NCI-H226 (cell line): Measurements from ENCODE around the gene KLF13.
"Not testable (repeated sequence)": the region's sequence is repeated elsewhere in the genome, so short reads cannot be mapped to it uniquely, and the experiment has no call there.

ENCODE experiments used
- DNase-seq: peaks from one replicate; pipeline ENCODE4 v3.0.0-alpha.2; 2015

KLF13 gene

DNA sequence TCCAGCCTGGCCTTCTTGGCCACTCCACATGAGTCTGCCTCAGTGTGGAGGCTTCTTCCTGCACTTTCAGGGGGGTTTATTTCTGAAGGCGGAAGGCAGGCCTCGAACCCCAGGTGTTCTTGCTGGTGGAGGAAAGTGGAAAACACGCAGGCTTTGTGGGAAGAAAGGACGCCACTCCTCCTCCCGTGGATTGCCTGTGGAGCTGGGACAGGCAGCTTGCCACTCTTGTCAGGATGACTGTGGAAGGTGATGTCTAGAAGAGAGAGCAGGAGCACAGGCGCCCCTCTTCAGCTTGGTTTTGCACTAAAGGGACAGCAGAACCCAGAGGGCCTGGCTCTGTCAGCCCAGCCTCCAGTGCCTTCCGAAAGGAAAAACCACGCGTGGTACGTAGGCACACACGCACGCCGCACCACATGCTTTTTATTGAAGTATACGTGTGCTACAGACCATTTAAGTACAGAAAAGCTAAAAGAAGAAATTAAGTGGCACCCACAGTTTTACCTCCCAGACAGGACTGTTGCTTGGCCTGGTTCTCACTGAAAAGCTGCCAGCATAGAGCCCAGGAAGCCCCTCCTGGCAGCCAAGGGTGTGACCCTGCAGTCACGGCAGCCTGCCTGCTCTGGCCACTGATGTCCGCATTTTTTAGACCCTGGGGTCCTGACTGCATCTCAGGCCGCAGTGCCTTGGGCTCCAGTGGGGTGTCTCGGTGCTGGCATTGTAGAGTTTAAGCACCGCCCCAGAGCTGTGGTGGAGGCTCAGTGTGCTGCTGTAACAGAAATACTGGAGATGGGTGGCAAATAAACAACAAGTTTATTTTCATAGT is 21.6 kb downstream of the KLF13 start:
- DNase-seq: no peak

DNA sequence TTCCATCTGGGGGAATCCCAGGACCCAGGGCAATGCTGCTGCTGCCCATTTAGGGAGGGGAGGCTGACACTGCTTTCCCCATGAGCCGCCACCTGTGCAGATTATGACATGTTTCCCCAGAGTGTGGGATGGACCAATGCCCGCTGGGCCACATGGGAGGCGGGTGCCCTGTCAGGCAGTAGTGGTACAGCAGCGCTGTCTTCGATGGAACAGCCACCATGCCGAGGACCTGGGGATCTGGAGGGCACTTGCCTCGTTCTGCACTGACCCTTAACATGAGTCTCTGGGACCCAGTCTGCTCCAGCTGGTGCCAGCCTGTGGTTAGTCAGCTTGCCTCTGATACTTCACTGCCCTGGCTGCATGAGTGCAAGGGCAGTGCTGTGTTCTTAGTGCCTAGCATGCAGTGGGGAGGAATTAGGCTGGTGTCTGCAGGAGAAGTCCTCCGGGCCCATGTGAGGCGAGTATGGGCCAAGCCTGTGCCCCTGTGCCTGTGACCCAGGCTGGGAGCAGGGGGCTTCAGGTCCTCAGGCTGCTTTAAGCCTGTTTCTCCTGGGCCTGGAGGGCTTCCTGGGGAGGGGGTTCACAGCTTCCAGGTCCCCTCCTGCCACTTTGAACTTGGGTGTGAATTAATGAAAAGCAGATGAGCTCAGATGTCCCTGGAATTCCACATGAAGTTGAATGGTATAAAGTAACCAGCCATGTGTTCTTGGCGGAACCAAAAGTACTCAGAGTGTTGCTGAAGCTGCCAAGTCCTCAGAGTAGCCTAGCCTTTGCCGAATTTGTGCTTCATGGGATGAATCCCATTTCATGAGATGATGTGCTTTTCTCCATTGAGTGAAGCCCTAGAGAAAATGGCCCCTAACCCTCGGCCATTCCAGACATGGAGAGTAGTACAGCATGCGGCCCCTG is 22.9 kb downstream of the KLF13 start:
- DNase-seq: no peak

DNA sequence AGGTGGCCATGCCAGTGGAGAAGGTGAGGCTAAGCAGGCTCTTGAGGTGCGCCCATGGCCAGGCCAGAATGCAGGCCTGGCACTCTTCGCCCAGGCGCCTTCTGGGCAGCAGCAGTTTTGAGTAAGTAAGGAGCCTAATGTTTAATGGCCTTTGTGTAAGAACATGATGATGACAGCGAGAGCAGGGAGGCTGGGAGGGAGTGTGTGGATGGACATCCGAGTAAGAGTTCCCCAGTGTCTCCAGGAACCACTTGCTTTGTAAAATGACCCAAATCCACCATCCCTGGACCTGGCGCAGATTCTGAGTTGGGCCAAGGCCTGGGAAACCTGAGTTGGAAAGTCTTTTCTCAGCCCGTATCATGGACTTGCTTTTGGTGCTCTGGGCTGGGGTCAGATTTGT is 24.1 kb downstream of the KLF13 start:
- no peak for DNase-seq

DNA sequence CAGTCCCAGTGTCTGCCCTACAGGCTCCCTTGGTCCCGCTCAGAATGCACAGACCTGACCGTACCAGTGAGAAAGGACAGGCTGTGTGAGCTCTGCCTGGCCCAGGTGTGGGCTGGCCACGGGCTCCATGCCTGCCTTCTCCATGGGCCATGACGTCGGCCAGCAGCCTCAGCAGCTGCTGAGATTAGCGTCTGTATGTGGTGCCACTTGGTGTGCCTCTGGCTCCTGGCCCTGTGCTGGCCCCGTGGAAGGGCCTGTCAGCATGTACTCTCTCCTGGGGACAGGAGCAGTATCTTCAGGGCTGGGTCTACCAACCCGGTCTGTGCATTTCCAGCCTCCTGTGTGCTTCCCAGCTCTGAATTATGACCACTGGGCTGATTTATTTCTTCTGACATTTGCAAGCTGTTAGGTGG is 25.7 kb downstream of the KLF13 start:
- no peak for DNase-seq

DNA sequence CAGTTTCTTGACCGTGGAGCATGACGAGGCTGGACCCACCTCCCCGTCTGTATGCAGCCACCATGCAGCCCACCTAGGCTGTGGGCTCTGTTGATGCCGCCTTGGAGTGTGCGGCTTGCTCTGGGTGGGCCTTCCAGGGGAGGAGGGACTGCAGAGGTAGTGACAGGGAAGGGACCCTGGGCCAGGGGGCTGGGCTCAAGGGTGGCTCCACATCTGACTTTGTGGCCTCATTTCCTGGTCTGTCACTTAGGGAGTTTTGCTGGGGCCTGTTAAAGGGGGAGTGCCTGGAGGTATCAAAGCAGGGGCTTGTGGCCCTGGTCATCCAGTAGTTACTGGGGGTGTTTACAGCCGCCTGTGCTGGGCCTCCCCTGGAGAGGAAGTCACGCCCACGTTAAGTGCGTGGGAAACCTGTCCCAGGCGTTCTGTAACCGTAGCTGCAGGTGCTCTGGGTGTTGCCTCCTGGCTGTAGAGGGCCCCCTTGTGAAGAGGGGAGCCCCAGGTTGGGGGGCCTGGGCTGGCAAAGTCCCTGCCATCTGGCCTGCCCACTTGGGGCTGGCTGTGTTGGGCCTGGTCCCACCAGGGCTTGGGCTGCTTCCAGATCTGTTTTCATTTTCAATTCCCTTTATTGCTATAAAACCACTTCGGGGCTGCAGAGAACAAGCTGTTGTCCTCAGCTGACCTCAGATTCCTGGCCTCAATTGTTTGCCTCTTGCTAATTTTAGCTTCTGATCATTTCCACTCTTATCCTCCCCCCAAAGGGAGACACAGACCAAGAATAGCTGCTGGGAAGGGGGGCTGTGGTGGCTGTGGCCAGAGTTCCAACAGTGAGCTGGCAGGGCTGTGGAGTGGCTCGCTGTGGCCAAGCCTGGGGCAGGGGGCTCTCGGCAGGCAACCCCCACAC is 26.5 kb downstream of the KLF13 start:
- no peak for DNase-seq

DNA sequence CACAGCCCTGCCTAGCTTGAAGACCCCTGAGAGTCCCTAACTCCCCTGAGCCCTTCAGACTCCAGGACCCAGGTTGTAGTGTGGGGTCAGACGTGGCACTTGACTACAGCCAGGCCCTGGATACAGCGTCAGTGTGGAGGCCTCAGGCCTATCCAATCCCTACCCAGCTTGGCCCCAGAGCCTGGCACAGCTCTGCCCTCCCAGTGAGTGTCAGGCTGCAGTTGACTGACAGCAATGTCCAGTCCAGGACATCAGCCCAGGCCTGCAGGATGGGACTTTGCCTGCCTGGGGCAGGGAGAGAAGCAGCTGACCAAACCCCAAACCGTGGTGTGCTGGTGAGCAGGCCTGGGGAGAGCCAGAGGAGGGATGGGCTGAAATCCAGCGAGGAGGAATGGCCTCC is 27.3 kb downstream of the KLF13 start:
- no peak for DNase-seq

DNA sequence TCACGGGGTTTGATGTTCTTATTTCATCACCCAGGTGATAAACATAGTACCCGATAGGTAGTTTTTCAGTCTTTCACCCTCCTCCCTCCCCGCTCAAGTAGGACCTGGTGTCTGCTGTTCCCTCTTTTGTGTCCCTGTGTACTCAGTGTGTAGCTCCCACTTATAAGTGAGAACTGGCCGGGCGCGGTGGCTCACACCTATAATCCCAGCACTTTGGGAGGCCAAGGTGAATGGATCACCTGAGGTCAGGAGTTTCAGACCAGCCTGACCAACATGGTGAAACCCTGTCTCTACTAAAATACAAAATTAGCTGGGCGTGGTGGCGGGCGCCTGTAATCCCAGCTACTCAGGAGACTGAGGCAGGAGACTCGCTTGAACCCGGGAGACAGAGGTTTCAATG is 29.5 kb downstream of the KLF13 start:
- not testable (repeated sequence) for DNase-seq

DNA sequence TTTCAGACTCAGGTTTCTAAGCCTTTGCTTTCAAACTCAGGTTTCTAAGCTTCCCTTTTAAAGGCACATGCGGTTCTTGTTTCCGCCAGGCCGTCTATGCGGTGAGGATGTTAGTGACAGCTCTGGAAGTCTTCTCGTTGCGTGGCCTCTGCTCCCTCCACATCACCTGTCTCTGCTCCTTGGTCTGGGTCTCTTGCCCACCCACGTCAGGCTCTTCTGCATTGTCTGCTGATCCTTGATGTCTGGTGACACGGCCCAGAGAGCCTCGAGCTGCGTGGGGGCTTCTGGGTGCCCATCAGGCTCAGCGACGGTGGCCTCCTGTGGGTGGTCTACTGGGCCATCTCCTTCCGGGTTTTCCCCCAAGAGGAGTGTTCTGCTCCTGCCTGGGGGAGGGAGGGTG is 30.5 kb downstream of the KLF13 start:
- no peak for DNase-seq

DNA sequence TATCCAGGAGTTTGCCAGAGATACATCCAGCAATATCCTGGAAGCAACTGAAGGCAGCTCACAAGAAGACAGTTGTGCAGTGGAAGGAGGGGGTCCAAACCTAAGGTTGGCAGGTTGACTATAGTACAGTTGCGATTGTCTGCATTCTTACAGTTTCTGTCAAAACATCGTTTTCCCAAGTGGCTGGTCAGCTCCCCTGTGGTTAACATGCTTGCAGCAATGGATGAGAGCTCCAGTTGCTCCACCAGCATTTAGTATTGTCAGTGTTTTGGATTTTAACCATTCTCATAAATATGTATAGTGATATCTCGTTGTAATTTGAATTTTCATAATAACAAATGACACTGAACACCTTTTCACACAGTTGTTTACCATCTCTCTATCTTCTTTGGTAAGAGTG is 31.5 kb downstream of the KLF13 start:
- no peak for DNase-seq

DNA sequence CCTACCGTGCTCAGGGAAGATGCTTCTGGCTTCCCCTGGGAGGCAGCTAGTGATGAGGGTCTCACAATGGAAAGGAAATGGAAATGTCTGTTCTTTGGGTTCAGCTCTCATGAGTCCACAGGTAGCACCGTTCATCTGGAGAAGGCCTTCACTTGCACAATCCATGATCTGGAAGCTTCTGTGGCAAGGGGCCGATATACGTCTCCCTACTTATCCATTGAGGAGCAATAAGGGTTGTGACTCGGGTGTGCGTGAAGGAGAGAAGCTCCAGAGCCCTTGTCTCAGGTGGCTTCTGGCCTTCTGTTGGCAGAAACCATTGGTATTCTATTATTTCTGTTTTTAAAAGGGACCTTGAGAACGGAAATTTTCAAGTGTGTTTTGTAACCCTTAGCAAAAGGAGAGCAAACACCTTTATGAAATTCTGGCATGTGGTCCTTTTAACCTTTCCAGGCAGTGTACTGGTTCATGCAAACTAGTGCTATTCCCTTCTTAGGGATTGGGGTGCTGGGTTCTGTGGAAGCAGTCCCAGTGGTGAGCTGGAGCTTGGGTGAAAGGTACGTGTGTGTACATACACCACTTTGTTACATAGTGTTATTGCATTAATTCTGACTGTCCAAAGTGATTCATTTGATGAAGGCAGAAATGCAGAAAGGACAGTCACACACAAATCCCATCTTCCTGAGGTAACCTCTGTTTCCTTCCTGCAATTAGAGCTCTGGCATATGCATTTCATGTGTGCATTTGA is 32.5 kb downstream of the KLF13 start:
- no peak for DNase-seq

DNA sequence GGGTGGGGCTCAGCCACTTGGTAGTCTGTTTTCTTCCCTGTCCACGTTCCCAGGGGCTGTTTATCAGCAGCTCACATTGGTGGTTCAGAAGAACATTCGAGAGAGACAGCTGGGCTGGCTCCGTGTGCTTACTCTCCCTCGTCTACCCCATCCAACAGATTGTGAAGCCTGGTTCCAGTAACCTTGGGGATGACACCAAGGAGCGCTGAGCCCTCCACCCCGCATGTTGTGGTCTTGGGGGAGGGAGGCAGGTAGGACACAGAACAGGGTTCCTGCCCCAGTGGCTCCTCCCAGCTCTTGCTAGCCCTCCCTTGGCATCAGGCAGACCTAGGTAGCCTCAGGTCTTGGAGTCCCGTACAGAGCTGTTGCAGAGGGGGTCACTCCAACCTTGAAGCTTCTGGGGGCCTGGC is 33.1 kb downstream of the KLF13 start:
- DNase-seq: no peak

DNA sequence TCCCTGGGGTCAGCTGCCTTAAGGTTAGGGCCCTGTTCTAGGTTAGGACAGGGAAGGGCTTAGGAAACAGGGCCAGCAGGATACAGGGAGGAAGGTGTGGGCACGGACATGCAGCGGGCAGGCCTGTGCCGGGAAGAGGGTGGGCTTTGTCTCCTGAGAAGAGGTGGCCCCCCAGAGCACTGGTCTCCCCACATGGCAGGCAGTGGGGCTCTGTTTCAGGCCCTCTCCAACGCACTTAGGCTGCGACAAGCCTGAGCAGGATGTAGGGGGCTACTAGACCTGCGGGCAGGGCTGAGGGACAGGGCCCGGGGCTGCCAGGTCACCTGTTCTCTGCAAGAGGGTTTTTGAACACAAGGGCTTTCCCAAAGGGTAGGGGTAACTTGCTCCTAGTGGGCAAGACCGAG is 33.5 kb downstream of the KLF13 start:
- DNase-seq: no peak

DNA sequence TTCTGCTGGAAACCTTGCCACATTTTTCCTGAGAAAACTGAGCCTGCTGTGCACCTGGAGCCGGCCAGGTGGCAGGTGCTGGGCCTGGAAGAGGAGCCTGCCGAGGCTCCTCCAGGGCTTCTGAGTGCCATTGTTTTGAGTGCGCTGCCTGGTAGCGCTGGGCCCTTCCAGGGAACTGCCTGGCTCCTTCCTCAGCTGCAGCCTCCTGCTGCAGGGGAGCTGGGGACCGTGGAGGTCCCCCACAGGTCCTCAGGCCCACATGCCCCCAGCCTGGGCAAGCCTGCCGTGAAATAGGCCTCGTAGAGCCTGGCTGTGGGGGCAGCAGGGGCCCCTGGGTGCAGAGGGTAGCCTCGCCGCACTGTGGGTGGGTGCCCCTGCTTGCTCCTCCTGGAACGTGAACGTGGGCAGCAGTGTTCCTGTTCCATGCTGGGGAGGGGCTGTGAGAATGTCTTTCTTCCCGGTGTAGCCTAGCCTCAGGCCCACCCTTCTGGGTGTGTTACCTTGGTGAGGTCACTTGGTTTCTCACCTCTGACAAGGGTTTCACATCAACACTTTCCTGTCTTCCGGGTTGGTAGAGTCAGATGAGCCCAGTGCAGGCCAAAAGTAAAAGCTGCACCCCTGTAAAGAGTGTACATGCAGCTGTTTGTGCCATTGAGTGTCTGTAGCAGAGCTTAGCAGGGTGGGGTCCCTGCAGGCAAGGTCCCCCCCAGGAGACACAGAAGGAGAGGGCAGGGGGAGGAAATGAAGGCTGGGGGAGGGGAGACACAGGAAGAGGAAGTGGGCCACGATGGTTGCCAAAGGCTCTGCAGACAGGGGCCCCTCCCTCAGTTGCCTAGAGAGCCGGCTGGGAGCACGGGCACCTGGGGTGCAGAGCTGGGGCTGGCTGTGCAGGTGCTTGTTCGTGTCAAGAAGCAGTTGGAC is 34.5 kb downstream of the KLF13 start:
- no peak for DNase-seq

DNA sequence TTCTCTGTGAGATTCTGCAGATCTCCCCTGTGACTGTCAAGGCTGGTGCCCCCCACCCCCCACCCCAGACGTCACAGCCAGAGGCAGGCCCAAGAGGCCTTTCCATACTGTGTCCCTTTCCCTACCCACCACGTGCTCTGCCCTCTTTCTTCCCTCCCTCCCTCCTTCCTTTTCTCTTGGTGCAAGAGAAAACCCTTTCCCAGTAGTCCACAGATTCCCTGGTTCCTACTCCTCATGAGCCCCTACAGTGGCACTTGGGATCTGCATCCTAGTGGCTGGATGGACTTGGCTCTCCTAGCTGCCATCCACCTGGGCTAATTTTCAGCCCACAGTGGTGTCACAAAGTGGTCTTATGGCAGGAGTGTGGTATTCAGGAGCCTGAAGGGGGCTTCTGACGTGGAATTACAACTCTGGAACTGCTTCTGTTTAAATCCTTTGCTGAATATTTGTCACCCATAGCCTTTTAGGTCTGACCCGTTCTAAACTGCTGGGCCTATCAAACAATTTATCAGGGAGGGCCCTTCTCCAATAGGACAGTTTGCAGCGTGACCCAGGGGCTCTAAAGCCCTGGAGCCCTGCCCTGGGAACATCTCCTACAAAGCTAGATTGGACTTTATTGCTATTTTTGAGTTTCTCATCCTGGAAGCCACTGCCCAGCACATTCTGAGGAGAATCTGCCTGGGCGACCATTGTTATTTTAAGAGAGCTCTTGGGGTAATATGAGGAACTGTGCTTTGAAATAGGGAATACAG is 35.3 kb downstream of the KLF13 start:
- no peak for DNase-seq

DNA sequence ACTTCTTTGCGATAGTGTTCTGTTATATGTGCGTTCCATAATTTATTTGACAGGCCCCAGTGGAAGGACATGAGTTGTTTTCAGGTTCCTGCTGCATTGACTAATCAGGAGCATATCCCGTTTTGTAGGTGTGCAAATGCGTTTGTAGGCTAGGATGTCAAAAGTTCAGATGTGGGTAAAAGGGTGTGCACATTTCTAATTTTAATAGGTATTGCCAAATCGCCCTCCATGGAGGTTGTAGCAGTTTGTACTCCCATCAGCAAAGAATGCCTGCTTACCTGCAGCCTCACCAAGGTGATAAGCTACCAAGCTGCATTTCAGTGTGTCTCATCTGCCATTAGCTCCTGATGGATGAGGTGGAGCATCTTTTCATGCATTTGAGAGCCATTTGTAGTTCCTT is 36.3 kb downstream of the KLF13 start:
- DNase-seq: no peak

DNA sequence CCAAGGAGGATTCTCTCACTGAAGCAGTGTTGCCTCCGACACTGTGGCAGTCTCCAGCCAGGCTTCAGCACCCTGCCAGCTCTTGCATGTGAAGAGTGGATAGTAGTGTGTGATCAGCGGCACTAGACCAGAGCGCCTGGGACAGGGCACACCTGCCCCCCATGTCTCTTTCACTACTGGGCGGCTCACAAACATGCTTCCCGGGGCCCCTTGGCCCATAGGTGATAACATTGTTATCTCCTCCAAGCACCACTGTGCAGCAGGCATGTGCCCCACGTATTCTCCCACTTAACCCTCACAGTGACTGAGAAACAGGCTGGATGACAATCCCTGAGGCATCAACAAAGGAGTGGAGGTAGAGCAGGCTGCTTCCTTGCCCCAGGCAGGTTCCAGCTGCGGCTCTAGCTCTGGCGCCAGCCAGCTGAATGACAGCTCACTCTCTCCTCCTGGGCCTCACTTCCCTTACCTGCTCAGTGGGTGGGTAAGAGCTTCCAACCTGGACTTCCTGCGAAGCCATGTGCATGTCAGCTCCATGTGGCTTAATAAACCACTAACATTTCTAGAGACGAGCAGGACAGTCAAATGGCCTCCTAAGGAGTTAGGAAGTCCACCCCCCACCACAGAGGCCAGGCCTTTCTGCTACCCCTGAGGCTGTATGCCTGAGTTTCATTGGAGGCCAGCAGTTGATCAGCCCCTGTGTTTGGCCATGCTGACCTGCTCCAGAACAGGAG is 37.8 kb downstream of the KLF13 start:
- DNase-seq: no peak

DNA sequence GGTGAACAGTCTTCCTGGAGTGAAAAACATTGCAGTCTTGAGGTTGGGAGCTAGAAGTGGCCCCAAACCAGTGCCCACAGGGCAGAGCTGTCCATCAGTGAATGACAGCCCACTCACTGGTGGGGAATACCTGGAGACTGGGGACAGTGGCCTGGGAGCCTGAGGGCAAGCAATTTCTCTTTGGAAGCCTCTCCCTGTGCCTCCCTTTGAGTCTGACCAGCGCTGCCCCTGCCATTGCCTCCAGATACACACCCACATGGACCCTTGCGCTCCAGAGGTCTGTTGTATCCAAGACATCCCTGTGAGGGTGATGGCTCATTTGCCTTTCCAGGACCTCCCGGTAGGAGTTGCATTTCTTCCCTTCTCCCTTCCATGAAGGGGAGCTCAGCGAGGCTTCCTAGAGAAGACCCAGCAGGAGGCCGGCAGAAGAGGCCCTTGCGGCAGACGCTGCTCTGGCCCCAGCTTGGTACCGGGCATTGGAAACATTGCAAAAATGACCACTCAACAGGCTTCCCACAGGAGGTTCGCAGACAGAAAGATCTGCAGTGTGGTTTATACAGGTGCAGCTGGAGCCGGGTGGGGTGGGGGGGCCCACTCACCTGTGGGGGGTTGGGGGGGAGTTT is 38.5 kb downstream of the KLF13 start:
- DNase-seq: no peak

DNA sequence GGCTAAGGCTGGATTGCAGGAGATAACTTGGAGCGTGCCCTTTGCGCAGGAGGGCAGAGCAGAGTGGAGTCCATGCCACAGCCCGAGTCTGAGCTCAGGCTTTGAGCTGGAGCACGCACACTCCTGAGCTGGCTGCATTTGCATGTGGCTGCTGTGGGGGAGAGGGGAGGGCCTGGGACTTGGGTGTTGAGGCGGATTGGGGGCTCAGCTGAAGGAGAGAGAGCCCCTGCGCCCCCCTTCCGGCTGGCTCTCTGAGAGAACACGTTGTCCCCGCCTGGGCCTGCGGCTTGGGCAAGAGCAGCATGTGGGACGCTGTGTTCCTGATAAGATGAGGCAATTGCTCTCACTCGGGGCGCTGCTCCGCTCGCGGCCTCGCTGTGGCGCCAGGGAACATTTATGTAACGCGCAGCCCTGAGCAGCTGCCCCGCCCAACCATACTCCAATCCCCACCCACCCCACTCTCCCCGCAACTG is 39.1 kb downstream of the KLF13 start:
- no peak for DNase-seq

DNA sequence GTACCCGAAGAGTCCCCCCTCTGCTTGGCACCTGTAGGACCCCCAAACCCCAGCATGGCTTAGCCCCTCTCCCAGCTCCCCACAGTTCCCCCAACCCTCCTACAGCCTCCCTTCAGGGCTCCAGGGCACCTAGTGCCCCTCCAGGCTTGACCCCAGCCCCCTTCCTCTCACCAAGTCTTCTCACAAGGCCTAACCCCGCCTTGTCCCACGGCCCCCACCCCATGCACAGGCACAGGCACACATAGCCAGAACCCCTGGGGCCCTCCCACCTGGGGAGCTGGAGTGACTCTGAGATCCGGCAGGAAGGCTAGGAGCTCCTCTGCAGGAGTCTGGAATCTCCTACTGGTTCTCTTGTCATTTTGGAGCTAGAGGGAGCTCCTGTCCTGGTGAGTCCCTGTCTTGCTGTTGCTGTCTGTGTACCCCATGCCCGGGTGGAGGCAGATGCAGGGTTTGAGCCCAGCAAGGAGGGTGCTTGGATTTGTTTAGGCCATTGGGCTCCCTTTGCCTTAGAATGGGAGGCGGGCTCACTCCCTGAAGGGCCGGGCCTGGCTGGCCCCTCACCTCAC is 39.6 kb downstream of the KLF13 start:
- DNase-seq: no peak
